GM12801 (cell line): ENCODE measurements around the gene ADAM8.

Experiments used
- TF ChIP-seq, protein P1 (sequence below): IDR thresholded peaks from one replicate; pipeline ENCODE4 v1.5.1; 2011; ENCODE audit warnings: control low read depth; ENCODE audit not compliant: insufficient read length; ENCODE audit errors: extremely low read depth

Gene ADAM8

DNA sequence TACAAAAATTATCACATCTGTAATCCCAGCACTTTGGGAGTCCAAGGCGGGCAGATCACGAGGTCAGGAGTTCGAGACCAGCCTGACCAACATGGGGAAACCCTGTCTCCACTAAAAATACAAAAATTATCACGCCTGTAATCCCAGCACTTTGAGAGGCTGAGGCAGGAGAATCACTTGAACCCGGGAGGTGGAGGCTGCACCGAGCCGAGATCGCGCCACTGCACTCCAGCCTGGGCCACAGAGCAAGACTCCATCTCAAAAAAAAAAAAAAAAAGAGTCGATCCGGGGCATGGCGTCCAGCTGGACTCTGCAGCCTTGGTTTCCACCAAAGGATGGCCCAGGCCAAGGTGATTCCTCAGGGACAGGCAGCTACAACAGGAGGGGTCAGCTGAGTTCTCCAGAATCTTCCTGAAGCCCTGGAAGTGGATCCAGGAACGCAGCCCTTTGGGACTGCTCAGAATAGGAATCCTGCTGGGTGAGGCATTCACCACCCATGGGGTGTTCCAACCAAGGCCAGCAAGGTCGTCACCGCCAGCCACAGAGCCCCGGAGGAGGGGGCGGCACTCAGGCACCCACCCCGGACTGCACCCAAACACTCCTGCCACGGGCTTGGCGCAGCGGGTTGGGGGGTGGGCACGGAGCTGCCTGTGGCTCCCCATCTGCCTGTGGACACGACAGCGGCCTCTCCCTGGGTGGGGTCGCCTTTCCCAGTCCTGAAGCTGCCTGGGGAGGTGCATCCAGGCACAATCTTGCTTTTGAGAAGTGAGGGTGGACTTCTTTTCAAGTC, 58.7 kb downstream of the ADAM8 start:
- TF ChIP-seq, protein P1, sequence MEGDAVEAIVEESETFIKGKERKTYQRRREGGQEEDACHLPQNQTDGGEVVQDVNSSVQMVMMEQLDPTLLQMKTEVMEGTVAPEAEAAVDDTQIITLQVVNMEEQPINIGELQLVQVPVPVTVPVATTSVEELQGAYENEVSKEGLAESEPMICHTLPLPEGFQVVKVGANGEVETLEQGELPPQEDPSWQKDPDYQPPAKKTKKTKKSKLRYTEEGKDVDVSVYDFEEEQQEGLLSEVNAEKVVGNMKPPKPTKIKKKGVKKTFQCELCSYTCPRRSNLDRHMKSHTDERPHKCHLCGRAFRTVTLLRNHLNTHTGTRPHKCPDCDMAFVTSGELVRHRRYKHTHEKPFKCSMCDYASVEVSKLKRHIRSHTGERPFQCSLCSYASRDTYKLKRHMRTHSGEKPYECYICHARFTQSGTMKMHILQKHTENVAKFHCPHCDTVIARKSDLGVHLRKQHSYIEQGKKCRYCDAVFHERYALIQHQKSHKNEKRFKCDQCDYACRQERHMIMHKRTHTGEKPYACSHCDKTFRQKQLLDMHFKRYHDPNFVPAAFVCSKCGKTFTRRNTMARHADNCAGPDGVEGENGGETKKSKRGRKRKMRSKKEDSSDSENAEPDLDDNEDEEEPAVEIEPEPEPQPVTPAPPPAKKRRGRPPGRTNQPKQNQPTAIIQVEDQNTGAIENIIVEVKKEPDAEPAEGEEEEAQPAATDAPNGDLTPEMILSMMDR, result no peak

DNA sequence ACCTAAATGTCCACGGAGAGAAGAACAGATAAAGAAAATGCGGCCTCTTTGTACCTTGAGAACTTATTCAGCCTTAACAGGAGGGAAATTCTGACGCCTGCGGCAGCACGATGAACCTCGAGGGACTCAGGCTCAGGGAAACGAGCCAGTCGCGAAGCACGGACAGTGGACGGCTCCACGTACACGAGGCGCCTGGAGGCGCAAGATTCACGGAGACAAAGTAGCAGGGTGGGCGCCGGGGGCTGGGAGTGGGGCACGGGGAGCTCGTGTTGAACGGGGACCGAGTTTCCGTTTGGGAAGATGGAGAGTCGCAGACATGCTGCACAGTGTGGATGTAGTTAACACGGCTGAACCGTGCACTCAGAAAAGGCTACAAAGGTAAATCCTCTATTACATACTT, 59.9 kb downstream of the ADAM8 start:
- TF ChIP-seq, protein P1, result no peak

DNA sequence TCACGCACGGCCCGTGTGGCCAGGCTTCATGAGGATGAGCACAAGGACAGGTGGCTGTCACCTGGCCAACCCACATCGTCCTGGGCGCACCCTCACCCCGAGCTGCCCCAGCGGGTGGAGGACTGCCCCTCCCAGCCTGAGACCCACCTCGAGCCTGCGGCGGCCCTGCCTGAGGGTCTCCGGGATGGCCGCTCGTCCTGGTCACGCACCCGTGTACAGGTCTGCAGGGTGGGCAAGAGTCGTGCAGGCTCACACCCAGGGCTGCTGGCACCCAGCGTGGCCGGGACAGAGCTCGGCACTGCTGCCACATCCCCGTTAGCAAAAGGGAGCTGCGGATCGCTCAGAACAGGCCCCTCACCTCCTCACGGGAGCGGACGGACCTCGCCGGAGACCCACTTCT, 61.1 kb downstream of the ADAM8 start:
- TF ChIP-seq, protein P1, result no peak

DNA sequence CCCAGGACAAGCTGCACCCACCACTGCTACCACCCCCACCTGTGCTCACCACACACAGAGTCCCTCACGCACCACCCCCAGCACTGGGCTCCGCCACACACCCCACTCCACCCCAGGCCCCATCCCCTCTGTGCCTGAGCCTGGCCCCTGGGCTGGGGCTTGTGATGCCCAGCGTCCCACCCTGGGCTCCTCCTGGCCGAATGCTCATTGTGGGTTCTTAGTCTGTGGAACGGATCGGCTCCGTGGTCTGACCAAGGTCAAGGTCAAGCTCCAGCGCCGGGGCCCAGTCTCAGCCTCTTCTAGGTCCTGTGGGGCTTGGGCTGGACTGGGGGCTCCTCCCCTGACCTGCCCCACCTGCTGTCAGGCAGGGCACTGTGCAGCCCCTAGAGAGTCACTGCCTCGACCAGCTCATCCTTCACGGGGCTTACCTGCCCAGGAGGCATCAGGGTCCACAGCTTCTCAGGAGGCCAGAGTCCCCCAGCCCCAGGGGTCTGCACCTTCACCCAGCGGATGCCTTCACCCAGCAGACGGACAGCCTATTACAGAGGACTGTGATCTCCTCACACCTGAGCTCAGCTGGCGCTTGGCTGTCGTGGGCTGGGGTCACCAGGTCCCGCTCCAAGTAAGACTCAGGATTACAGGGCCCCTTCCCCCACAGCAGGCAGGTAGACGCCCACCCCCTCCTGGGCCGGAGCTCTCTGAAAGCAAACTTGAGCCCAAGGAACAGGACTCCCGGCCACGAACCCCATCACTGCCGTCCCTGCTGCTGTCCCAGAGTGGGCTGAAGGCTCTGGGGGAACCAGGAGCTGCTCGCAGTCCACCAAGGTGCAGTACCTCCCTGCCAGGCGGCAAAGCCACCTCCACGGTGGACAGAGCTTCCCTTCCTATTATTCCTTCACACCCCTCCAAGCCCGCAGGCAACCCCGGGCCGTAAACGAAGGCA, 61.9 kb downstream of the ADAM8 start:
- TF ChIP-seq, protein P1, result no peak

DNA sequence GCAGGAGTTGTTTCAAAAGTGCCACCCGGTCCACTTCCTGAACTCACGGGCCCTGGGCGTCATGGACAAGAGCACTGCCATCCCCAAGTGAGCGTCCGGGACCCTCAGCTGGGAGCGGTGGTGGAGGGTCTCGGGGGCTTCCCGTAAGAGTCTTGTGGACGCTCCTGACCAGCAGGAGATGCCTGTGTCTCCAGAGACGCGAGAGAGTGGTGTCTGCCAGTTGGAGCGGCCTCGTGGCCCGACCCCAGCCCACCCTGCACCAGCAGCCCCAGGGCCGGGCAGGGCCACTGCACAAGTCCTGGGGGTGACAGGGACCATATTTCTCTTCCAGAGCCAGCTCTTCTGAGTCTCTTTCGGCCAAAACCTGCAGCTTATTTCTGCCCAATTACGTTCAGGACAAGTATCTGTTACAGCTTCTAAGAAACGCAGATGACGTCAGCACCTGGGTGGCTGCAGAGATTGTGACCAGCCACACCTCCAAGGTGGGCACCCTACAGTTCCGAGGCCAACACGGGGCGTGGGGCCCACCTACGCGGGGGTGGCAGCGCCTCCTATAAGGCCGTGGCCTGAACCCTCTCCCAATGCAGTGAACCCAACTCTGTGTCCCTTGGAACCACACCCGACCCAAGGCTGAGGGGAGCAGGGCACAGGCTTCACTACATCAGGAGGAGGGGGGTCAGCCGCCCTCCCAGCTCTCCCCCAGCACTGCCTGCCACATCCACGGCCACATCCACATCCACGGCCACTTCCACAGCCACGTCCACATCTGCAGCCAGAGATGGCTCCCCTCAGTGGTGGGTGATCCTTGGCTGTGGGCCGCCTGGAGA, 62.8 kb downstream of the ADAM8 start:
- TF ChIP-seq, protein P1, result no peak

DNA sequence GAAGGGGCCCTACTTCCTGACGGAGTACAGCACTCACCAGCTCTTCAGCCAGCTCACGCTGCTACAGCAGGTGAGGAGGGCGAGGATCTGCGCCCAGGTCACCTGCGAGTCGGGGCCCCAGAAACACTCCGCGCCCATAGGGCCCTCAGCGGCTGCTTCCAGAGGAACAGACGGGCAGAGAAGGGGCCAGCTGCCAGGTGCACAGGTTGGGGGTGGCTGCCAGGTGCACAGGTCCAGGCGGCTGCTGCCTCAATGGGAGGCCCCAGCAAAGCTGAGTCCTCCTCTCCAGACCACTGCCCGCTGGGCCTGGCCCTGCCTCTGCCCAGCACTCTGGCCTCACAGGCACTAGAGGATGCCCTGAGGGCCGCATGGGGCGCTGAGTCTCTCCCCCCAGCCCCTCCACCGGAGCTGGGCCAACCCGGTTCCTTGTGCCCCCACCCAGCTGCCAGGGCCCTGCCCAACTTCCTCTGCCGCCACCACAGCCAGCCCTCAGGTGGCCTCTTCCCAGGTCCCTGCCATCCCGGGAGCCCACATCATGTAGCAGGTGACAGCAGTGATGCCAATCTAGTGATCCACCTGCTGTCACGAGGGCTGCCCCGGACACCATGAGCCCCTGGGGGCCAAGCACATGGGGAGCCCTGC, 63.7 kb downstream of the ADAM8 start:
- TF ChIP-seq, protein P1, result no peak
